B cell (primary cell): ENCODE data around the gene DQX1. TPM values are rescaled to one million over a fixed set of nuclear protein-coding genes. Genes with fewer than 3 reads are reported as not detected.

Experiments used
- ATAC-seq: fragments of 200-7000 bp; cut with Tn5 transposase; one replicate; pipeline ENCODE4 v1.10.0; 2021; ENCODE audit warnings: low read depth, mild to moderate bottlenecking, moderate number of reproducible peaks, moderate library complexity
- CTCF ChIA-PET: fragments of 350-600 bp; sonication (Branson Sonifier 250); formaldehyde crosslinking; loops from one replicate; lab custom pipeline; 2021; ENCODE audit warnings: antibody characterized with exemption, inconsistent platforms; lab: Charles Lee
- POLR2A ChIA-PET: fragments of 350-600 bp; sonication (Branson Sonifier 250); formaldehyde crosslinking; loops from one replicate; lab custom pipeline; 2021; ENCODE audit warnings: antibody characterized with exemption; lab: Charles Lee
- DNase-seq: peaks from one replicate; pipeline ENCODE4 v3.0.0; 2013
- H2AFZ ChIP-seq: 2 replicates; pipeline ENCODE4 v1.6.1; 2012; ENCODE audit warnings: mild to moderate bottlenecking, low read depth, low read length; ENCODE audit not compliant: insufficient read depth, poor library complexity, severe bottlenecking
- H3K27ac ChIP-seq, 2 donors: 1 replicate in 1 of 2; 2 replicates in 1 of 2; pipeline ENCODE4 v1.5.1; 2012 to 2013; ENCODE audit warnings: low read length in 2 of 2, mild to moderate bottlenecking in 2 of 2, moderate library complexity in 1 of 2
- H3K27me3 ChIP-seq, 4 experiments: fragments of 200-600 bp in 1 of 4; sonication (generic) in 1 of 4; replicated peaks in 1 of 4; 1 replicate in 2 of 4; 2 replicates in 2 of 4; pipeline versions ENCODE4 v1.6.1 to v1.7.0; 2013 to 2016; ENCODE audit warnings: low read length in 3 of 4, mild to moderate bottlenecking in 2 of 4, mixed read lengths in 1 of 4, moderate library complexity in 1 of 4; ENCODE audit not compliant: insufficient read depth in 4 of 4, control insufficient read depth in 3 of 4; ENCODE audit errors: control extremely low read depth in 1 of 4
- H3K36me3 ChIP-seq, 2 experiments: replicated peaks in 1 of 2; 1 replicate in 1 of 2; 2 replicates in 1 of 2; pipeline versions ENCODE4 v1.6.1 to v1.7.1; 2013; ENCODE audit warnings: low read length in 1 of 2; ENCODE audit not compliant: insufficient read depth in 2 of 2, control insufficient read depth in 1 of 2; ENCODE audit errors: control extremely low read depth in 1 of 2, extremely low read depth in 1 of 2
- H3K4me1 ChIP-seq, 2 donors: fragments of 200-600 bp in 1 of 2; sonication (generic) in 1 of 2; 1 replicate in 1 of 2; 2 replicates in 1 of 2; pipeline versions ENCODE4 v1.5.1 to v1.6.1; 2013 to 2017; ENCODE audit warnings: low read length in 2 of 2; ENCODE audit not compliant: control insufficient read depth in 2 of 2, insufficient read depth in 2 of 2
- H3K4me2 ChIP-seq: replicated peaks from 2 replicates; pipeline ENCODE3; 2012; ENCODE audit warnings: mild to moderate bottlenecking, low read depth, low read length; ENCODE audit not compliant: poor library complexity, severe bottlenecking
- H3K4me3 ChIP-seq, 5 experiments: fragments of 200-600 bp in 1 of 5; sonication (generic) in 1 of 5; 1 replicate in 3 of 5; 2 replicates in 2 of 5; pipeline versions ENCODE4 v1.5.1 to v1.7.0; 2011 to 2016; ENCODE audit warnings: low read length in 4 of 5, mild to moderate bottlenecking in 4 of 5, low read depth in 2 of 5, control low read depth in 1 of 5, moderate library complexity in 1 of 5; ENCODE audit not compliant: insufficient read depth in 1 of 5; ENCODE audit errors: control extremely low read depth in 1 of 5, extremely low read depth in 1 of 5
- H3K79me2 ChIP-seq: fragments of 200-600 bp; sonication (generic); one replicate; pipeline ENCODE4 v1.6.0; 2016; ENCODE audit warnings: low read length; ENCODE audit not compliant: control insufficient read depth, insufficient read depth
- H3K9ac ChIP-seq: fragments of 200-600 bp; sonication (generic); 2 replicates; pipeline ENCODE4 v1.6.1; 2017; ENCODE audit warnings: mild to moderate bottlenecking, low read length, moderate library complexity
- H3K9me3 ChIP-seq, 3 donors: one replicate each; pipeline versions ENCODE4 v1.6.1 to v1.7.1; 2013; ENCODE audit warnings: low read length in 2 of 3; ENCODE audit not compliant: control insufficient read depth in 2 of 3, insufficient read depth in 1 of 3; ENCODE audit errors: control extremely low read depth in 1 of 3
- H4K20me1 ChIP-seq: 2 replicates; pipeline ENCODE4 v1.6.0; 2012; ENCODE audit warnings: mild to moderate bottlenecking, low read length; ENCODE audit not compliant: insufficient read depth, control insufficient read depth, poor library complexity, severe bottlenecking
- H3K27ac Mint-ChIP-seq: one replicate; pipeline ENCODE4 v1.8.0; 2021; ENCODE audit warnings: mixed read lengths
- H3K27me3 Mint-ChIP-seq: one replicate; pipeline ENCODE4 v1.8.0; 2021; ENCODE audit warnings: mixed read lengths
- H3K4me1 Mint-ChIP-seq: one replicate; pipeline ENCODE4 v1.8.0; 2021; ENCODE audit warnings: mixed read lengths
- H3K4me3 Mint-ChIP-seq: one replicate; pipeline ENCODE4 v1.8.0; 2021; ENCODE audit warnings: mixed read lengths
- H3K9me3 Mint-ChIP-seq: one replicate; pipeline ENCODE4 v1.8.0; 2022; ENCODE audit warnings: mixed read lengths; ENCODE audit not compliant: insufficient read depth
- EZH2 ChIP-seq: IDR thresholded peaks from 2 replicates; pipeline ENCODE4 v1.6.1; 2012; ENCODE audit warnings: borderline replicate concordance, low read depth, mild to moderate bottlenecking, moderate library complexity, low read length; ENCODE audit not compliant: insufficient read depth, poor library complexity, severe bottlenecking
- WGBS: methylation state at CpG from one replicate; pipeline ENCODE4 v1.1.5; 2013; ENCODE audit warnings: missing lambda C conversion rate; ENCODE audit not compliant: insufficient coverage; 5-methylcytosine and 5-hydroxymethylcytosine counted together
- intact Hi-C: fragments of 100-400 bp; cut with micrococcal nuclease; formaldehyde crosslinking; loops from one replicate; pipeline ENCODE4 v1.10.0; 2022
- polyA plus RNA-seq: library from polyadenylated mRNA; depleted of rRNA; stranded (reverse); fragments of >200 nt; gene quantifications from 2 replicates; pipeline ENCODE4 v1.2.3, GENCODE V29; 2012
- total RNA-seq, 2 donors: library from RNA; stranded (reverse); fragments of 120-200 nt in 1 of 2; gene quantifications; 1 replicate in 1 of 2; 2 replicates in 1 of 2; pipeline versions ENCODE4 v1.2.3 to v1.2.4, GENCODE V29; 2013 to 2022
- TF ChIP-seq, protein P1 (sequence below): fragments of 200-600 bp; IDR thresholded peaks from one replicate; pipeline ENCODE4 v1.8.0; 2022; ENCODE audit warnings: antibody characterized with exemption, mild to moderate bottlenecking

DQX1 gene
- total and polyA plus RNA-seq, 2 donors (not counting 1 experiment from before 2014, with no cell fraction given): 0.46 to 0.57 TPM

DNA sequence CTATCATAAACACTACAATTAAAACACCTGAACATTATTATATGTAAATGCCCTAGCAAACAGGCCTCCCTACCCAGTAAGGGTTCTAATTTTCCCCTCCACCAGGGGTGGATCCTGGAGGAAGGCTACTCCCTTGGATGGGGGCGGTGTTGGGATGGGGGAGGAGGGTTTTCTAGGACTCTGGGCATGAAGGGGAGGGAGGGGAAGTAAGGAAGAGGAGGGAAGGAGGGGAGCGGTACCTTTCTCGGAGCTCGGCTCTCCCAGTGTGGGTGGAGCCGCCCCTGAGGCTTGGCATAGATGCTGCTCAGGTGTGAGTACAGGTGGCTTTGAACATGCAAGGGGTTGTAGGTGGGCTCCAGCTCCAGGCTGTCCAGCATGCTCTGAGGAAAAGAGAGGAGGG, 33.9 kb upstream of the DQX1 start:
- Histone ChIP-seq H3K4me3 (no peak overlapping the region), H3K4me2 (no peak overlapping the region), H3K9ac (no peak overlapping the region), H4K20me1 (peaks cover 15% of the 10 kb centered on the region), H2AFZ (no peak overlapping the region), H3K27ac (no peak overlapping the region), H3K4me1 (peaks cover 3 to 11% of the 10 kb centered on the region in 2 donors), H3K27me3 (no peaks in the 10 kb centered on the region), H3K79me2 (no peaks in the 10 kb centered on the region), H3K9me3 (no peaks in the 10 kb centered on the region), H3K36me3 (peaks cover 0 to 15% of the 10 kb centered on the region in 2 experiments)
- no peak for TF ChIP-seq EZH2
- TF ChIP-seq, protein P1, sequence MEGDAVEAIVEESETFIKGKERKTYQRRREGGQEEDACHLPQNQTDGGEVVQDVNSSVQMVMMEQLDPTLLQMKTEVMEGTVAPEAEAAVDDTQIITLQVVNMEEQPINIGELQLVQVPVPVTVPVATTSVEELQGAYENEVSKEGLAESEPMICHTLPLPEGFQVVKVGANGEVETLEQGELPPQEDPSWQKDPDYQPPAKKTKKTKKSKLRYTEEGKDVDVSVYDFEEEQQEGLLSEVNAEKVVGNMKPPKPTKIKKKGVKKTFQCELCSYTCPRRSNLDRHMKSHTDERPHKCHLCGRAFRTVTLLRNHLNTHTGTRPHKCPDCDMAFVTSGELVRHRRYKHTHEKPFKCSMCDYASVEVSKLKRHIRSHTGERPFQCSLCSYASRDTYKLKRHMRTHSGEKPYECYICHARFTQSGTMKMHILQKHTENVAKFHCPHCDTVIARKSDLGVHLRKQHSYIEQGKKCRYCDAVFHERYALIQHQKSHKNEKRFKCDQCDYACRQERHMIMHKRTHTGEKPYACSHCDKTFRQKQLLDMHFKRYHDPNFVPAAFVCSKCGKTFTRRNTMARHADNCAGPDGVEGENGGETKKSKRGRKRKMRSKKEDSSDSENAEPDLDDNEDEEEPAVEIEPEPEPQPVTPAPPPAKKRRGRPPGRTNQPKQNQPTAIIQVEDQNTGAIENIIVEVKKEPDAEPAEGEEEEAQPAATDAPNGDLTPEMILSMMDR: no peak
- ATAC-seq: no peak
- H3K27ac Mint-ChIP-seq: no peak overlapping the region
- WGBS: 98% methylated on average over 4 of the region's 5 CpGs
- H3K4me1 Mint-ChIP-seq: peaks cover 9% of the 10 kb centered on the region
- CTCF ChIA-PET: no interaction called here
- intact Hi-C loops: loop anchor here (10.0 kb wide), 1 partner anchor 165 kb away; no protein-coding TSS in a partner anchor
- POLR2A ChIA-PET: interaction anchor here (0.7 kb wide), 2 partner anchors 52 to 663 kb away, joined by 3 to 5 read pairs; partner anchors contain the start of gene PCGF1
- no peak for DNase-seq
- H3K27me3 Mint-ChIP-seq: no peaks in the 10 kb centered on the region
- H3K9me3 Mint-ChIP-seq: no peaks in the 10 kb centered on the region
- H3K4me3 Mint-ChIP-seq: no peak overlapping the region

DNA sequence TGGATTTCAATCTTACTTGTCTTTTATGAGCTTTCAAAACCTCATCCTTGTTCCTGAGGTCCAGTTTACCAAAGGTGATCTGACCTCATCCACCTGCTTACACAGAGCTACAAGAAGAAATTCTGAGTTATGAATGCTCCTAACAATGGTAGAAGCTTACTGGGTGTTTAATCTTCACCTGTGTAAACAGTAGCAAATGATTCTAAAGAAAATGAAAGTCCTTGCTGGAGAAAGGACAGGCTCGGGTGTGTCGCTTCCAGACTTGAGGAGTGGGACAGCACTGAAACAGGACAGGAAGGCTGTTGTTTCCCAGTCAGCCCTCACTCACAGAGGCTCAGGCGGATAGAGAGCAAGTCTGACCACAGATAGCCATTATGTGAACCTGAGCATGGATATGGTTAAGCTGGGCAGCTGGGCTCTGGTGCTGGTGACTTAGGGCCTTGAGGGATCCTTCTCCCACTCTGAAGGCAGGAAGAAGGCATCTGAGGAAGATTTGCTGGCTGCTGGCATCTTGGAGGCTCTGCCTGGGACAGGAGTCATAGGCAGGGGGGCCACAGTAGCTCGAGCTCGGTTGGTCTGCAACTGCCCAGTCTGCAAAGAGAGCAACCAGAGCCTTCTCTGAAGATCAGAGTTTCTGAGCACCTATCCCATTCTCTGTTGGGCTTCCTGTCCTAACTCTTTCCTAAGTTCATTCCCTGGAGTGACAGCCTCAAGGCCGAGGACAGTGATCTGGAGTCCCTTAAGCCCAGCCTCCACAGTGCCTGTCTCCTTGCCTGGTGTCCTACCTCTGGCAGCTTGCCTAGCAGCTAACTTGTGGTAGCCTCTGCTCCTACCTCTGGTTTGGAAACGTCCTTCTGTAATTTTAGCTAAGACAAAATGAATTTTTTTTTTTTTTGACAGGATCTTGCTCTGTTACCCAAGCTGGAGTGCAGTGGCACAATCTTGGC, 32.5 kb upstream of the DQX1 start:
- Histone ChIP-seq H3K9me3 (no peaks in the 10 kb centered on the region), H2AFZ (no peak overlapping the region), H3K36me3 (peaks cover 0 to 15% of the 10 kb centered on the region in 2 experiments), H4K20me1 (peaks cover 15% of the 10 kb centered on the region), H3K4me1 (peaks cover 7 to 17% of the 10 kb centered on the region in 2 donors), H3K79me2 (peaks cover 11% of the 10 kb centered on the region), H3K27me3 (no peaks in the 10 kb centered on the region), H3K27ac (no peak overlapping the region), H3K4me2 (no peak overlapping the region), H3K4me3 (no peak overlapping the region), H3K9ac (no peak overlapping the region)
- ATAC-seq (no peak), DNase-seq (no peak)
- CTCF ChIA-PET: interaction anchor here (0.7 to 1.5 kb wide), 4 partner anchors 9 to 29 kb away, joined by 3 read pairs; no protein-coding TSS in a partner anchor
- POLR2A ChIA-PET: no interaction called here
- WGBS: 82% methylated on average over 6 of the region's 7 CpGs
- Mint-ChIP-seq H3K9me3 (no peaks in the 10 kb centered on the region), H3K27me3 (no peaks in the 10 kb centered on the region), H3K4me1 (peaks cover 11% of the 10 kb centered on the region), H3K4me3 (no peak overlapping the region), H3K27ac (no peak overlapping the region)
- TF ChIP-seq, protein P1: no peak
- no peak for TF ChIP-seq EZH2
- intact Hi-C loops: loop anchor here (10.0 kb wide), 1 partner anchor 164 kb away; no protein-coding TSS in a partner anchor
